CD4-positive, alpha-beta memory T cell (primary cell): Measurements from ENCODE around the gene C22orf23. TPM values are rescaled to one million over a fixed set of nuclear protein-coding genes. Genes with fewer than 3 reads are reported as not detected.

Experiments
- CTCF ChIA-PET: fragments of 350-600 bp; sonication (Branson Sonifier 250); formaldehyde crosslinking; loops from one replicate; lab custom pipeline; 2021; ENCODE audit warnings: inconsistent platforms; ENCODE audit not compliant: partially characterized antibody; lab: Charles Lee
- POLR2A ChIA-PET: fragments of 350-600 bp; sonication (Branson Sonifier 250); formaldehyde crosslinking; loops from one replicate; lab custom pipeline; 2021; ENCODE audit not compliant: partially characterized antibody; lab: Charles Lee
- DNase-seq, 5 donors: peaks; one replicate each; pipeline versions ENCODE4 v3.0.0 to v3.0.0-alpha.2; 2020 to 2022; ENCODE audit warnings: mixed read lengths in 1 of 5
- H3K27ac ChIP-seq: one replicate; pipeline ENCODE4 v1.7.0; 2013; ENCODE audit warnings: low read depth, low read length
- H3K27me3 ChIP-seq: 2 replicates; pipeline ENCODE4 v1.7.0; 2013; ENCODE audit warnings: mild to moderate bottlenecking, low read length, moderate library complexity; ENCODE audit not compliant: insufficient read depth
- H3K36me3 ChIP-seq: 2 replicates; pipeline ENCODE4 v1.7.0; 2013; ENCODE audit warnings: mild to moderate bottlenecking, low read length, moderate library complexity; ENCODE audit not compliant: insufficient read depth
- H3K4me1 ChIP-seq: 2 replicates; pipeline ENCODE4 v1.7.0; 2013; ENCODE audit warnings: mild to moderate bottlenecking, low read length, moderate library complexity; ENCODE audit not compliant: insufficient read depth
- H3K4me3 ChIP-seq, 2 donors: one replicate each; pipeline ENCODE4 v1.7.0; 2013; ENCODE audit warnings: low read length in 2 of 2, mild to moderate bottlenecking in 1 of 2
- H3K9me3 ChIP-seq, 2 donors: one replicate each; pipeline ENCODE4 v1.7.0; 2013; ENCODE audit warnings: low read length in 2 of 2, control low read depth in 1 of 2; ENCODE audit not compliant: control insufficient read depth in 1 of 2
- H3K27ac Mint-ChIP-seq, 7 donors: one replicate each; pipeline ENCODE4 v1.8.0; 2020 to 2021; ENCODE audit warnings: mixed read lengths in 7 of 7, mild to moderate bottlenecking in 6 of 7, inconsistent platforms in 3 of 7, moderate library complexity in 3 of 7
- H3K27me3 Mint-ChIP-seq, 2 donors: one replicate each; pipeline ENCODE4 v1.8.0; 2020 to 2021; ENCODE audit warnings: mixed read lengths in 2 of 2
- H3K36me3 Mint-ChIP-seq, 2 donors: one replicate each; pipeline ENCODE4 v1.8.0; 2020 to 2021; ENCODE audit warnings: mixed read lengths in 2 of 2, inconsistent platforms in 1 of 2, mild to moderate bottlenecking in 1 of 2
- H3K4me1 Mint-ChIP-seq, 4 donors: one replicate each; pipeline ENCODE4 v1.8.0; 2020 to 2021; ENCODE audit warnings: mixed read lengths in 4 of 4, mild to moderate bottlenecking in 1 of 4
- H3K4me3 Mint-ChIP-seq, 8 donors: one replicate each; pipeline ENCODE4 v1.8.0; 2020 to 2021; ENCODE audit warnings: mixed read lengths in 8 of 8, mild to moderate bottlenecking in 7 of 8, moderate library complexity in 6 of 8, inconsistent platforms in 3 of 8
- H3K9me3 Mint-ChIP-seq, 8 donors: one replicate each; pipeline ENCODE4 v1.8.0; 2020 to 2021; ENCODE audit warnings: mixed read lengths in 8 of 8, mild to moderate bottlenecking in 5 of 8, inconsistent platforms in 3 of 8, moderate library complexity in 1 of 8
- intact Hi-C: fragments of 100-400 bp; cut with micrococcal nuclease; formaldehyde crosslinking; loops from one replicate; pipeline ENCODE4 v1.15.1; 2023
- polyA plus RNA-seq, 2 donors: library from polyadenylated mRNA; unstranded; fragments of 300-500 nt; fragmentation: Illumina TruSeq; gene quantifications; one replicate each; pipeline ENCODE4 v1.2.3, GENCODE V29; 2021
- total RNA-seq, 2 experiments: library from RNA; stranded (reverse); gene quantifications; one replicate each; pipeline ENCODE4 v1.2.3, GENCODE V29; 2021

C22orf23 gene
- total and polyA plus RNA-seq, 4 experiments from 2014 or later: not detected

GRCh38 chr22:37909766-37910165 is 43.6 kb downstream of the C22orf23 start:
- Mint-ChIP-seq H3K4me3 (no peak overlapping the region), H3K36me3 (peaks cover 4 to 5% of the 10 kb centered on the region in 2 donors), H3K4me1 (peaks cover 18 to 60% (median 31%) of the 10 kb centered on the region in 4 donors), H3K27ac (peak overlapping the region in 3 of 7 donors; percentile 33 to 66 (median 48)), H3K27me3 (no peaks in the 10 kb centered on the region), H3K9me3 (no peaks in the 10 kb centered on the region)
- Histone ChIP-seq H3K4me3 (no peak overlapping the region), H3K4me1 (peaks cover 18% of the 10 kb centered on the region), H3K9me3 (no peaks in the 10 kb centered on the region), H3K27ac (no peak overlapping the region), H3K27me3 (no peaks in the 10 kb centered on the region), H3K36me3 (no peaks in the 10 kb centered on the region)
- no peak for DNase-seq
- ChIA-PET CTCF (interaction anchor here (1.0 kb wide), 1 partner anchor 13 kb away, joined by 3 read pairs; no protein-coding TSS in a partner anchor), POLR2A (interaction anchor here (2.7 kb wide), 1 partner anchor 13 kb away, joined by 12 read pairs; no protein-coding TSS in a partner anchor)
- intact Hi-C loops: loop anchor here (5.0 kb wide), 1 partner anchor 43 kb away; the partner anchor contains the start of genes C22orf23 and POLR2F

- peaks cover 18% of the 10 kb centered on the region for H3K4me1 ChIP-seq
- peak overlapping the region; percentile 58 for H3K27ac ChIP-seq
- intact Hi-C loops: loop anchor here (5.0 kb wide), 1 partner anchor 45 kb away; the partner anchor contains the start of genes C22orf23 and POLR2F
- no peak for DNase-seq
- H3K4me3 ChIP-seq: peak overlapping the region; percentile 3 to 58
- Mint-ChIP-seq H3K27me3 (no peaks in the 10 kb centered on the region), H3K36me3 (peaks cover 0 to 2% of the 10 kb centered on the region in 2 donors), H3K9me3 (no peaks in the 10 kb centered on the region), H3K4me3 (peak overlapping the region; percentile 77 to 88 (median 82)), H3K27ac (peak overlapping the region; percentile 53 to 93 (median 88)), H3K4me1 (peaks cover 18 to 60% (median 33%) of the 10 kb centered on the region in 4 donors)
- H3K36me3 ChIP-seq: no peaks in the 10 kb centered on the region
- ChIA-PET POLR2A (interaction anchor here (0.6 to 3.3 kb wide), 9 partner anchors 10 to 58 kb away, joined by 3 to 51 read pairs (median 6); partner anchors contain the start of genes C22orf23, EIF3L and POLR2F), CTCF (interaction anchor here (1.1 to 4.3 kb wide), 5 partner anchors 10 to 58 kb away, joined by 5 to 28 read pairs (median 10); no protein-coding TSS in a partner anchor)
- H3K27me3 ChIP-seq: no peaks in the 10 kb centered on the region
- H3K9me3 ChIP-seq: no peaks in the 10 kb centered on the region
Observed at GRCh38 chr22:37907036-37907954, 46.1 kb downstream of the C22orf23 start.

- H3K4me1 Mint-ChIP-seq: peaks cover 18 to 52% (median 33%) of the 10 kb centered on the region in 4 donors
Observed at GRCh38 chr22:37906364-37907008, 46.9 kb downstream of the C22orf23 start.

GRCh38 chr22:37905534-37906363 is 47.7 kb downstream of the C22orf23 start, which contains the start of gene MICALL1:
Gene MICALL1, plus strand, starts transcription at chr22:37906297. Its CDS starts 126 bp downstream, at chr22:37906423.
- intact Hi-C loops: loop anchor here (1.0 to 5.0 kb wide), 4 partner anchors 29 to 98 kb away; partner anchors contain the start of genes C22orf23, EIF3L, GCAT and POLR2F
- peak within 1 kb of the TSS; percentile 48 to 93 (median 88) for H3K27ac Mint-ChIP-seq
- H3K36me3 ChIP-seq: no peaks in the 10 kb centered on the region

More at GRCh38 chr22:37906364-37907008, 46.9 kb downstream of the C22orf23 start:
- no peaks in the 10 kb centered on the region for H3K36me3 Mint-ChIP-seq
- H3K9me3 Mint-ChIP-seq: no peaks in the 10 kb centered on the region
- intact Hi-C loops: loop anchor here (1.0 to 5.0 kb wide), 4 partner anchors 28 to 99 kb away; partner anchors contain the start of genes C22orf23, EIF3L, GCAT and POLR2F
- peak overlapping the region; percentile 58 for H3K27ac ChIP-seq
- H3K27ac Mint-ChIP-seq: peak overlapping the region; percentile 26 to 93 (median 88)
- H3K27me3 ChIP-seq: no peaks in the 10 kb centered on the region
- H3K4me3 ChIP-seq: peak overlapping the region; percentile 3 to 58
- H3K27me3 Mint-ChIP-seq: no peaks in the 10 kb centered on the region
- H3K9me3 ChIP-seq: no peaks in the 10 kb centered on the region
- peak overlapping the region; percentile 77 to 88 (median 82) for H3K4me3 Mint-ChIP-seq
- H3K36me3 ChIP-seq: no peaks in the 10 kb centered on the region
- CTCF ChIA-PET: interaction anchor here (0.8 to 4.3 kb wide), 7 partner anchors 8 to 59 kb away, joined by 4 to 28 read pairs (median 6); no protein-coding TSS in a partner anchor
- peaks cover 18% of the 10 kb centered on the region for H3K4me1 ChIP-seq
- peak in 4 of 5 donors; percentile 9 to 50 (median 24) for DNase-seq
- POLR2A ChIA-PET: interaction anchor here (0.8 to 3.3 kb wide), 18 partner anchors 8 to 99 kb away, joined by 3 to 51 read pairs (median 4); partner anchors contain the start of genes ANKRD54, C22orf23, EIF3L and GCAT

GRCh38 chr22:37904572-37905533 is 48.5 kb downstream of the C22orf23 start:
- no peaks in the 10 kb centered on the region for H3K9me3 Mint-ChIP-seq
- POLR2A ChIA-PET: interaction anchor here (0.6 to 3.3 kb wide), 11 partner anchors 8 to 1116 kb away, joined by 3 to 51 read pairs (median 6); partner anchors contain the start of genes ANKRD54, APOBEC3D, C22orf23 and EIF3L
- intact Hi-C loops: loop anchor here (5.0 kb wide), 1 partner anchor 47 kb away; the partner anchor contains the start of genes C22orf23 and POLR2F

More at GRCh38 chr22:37905534-37906363, 47.7 kb downstream of the C22orf23 start, which contains the start of gene MICALL1:
- H3K27me3 Mint-ChIP-seq: no peaks in the 10 kb centered on the region
- H3K4me3 Mint-ChIP-seq: peak within 1 kb of the TSS; percentile 77 to 88 (median 84)
- ChIA-PET POLR2A (interaction anchor here (0.6 to 3.3 kb wide), 21 partner anchors 9 to 1115 kb away, joined by 3 to 51 read pairs (median 4); partner anchors contain the start of genes ANKRD54, APOBEC3D, C22orf23 and EIF3L), CTCF (interaction anchor here (0.8 to 4.3 kb wide), 11 partner anchors 9 to 62 kb away, joined by 3 to 28 read pairs (median 5); partner anchors contain the start of gene ANKRD54)
- peaks cover 18 to 45% (median 28%) of the 10 kb centered on the region in 4 donors for H3K4me1 Mint-ChIP-seq
- peak within 1 kb of the TSS; percentile 3 to 58 for H3K4me3 ChIP-seq
- peak; percentile 56 to 74 (median 62) for DNase-seq
- H3K27me3 ChIP-seq: no peaks in the 10 kb centered on the region
- peak within 1 kb of the TSS; percentile 58 for H3K27ac ChIP-seq
- no peaks in the 10 kb centered on the region for H3K9me3 Mint-ChIP-seq
- no peaks in the 10 kb centered on the region for H3K9me3 ChIP-seq
- H3K36me3 Mint-ChIP-seq: no peaks in the 10 kb centered on the region
- H3K4me1 ChIP-seq: peaks cover 18% of the 10 kb centered on the region

More at GRCh38 chr22:37904572-37905533, 48.5 kb downstream of the C22orf23 start:
- H3K36me3 Mint-ChIP-seq: no peaks in the 10 kb centered on the region
- H3K27ac Mint-ChIP-seq: peak overlapping the region; percentile 41 to 86 (median 82)
- CTCF ChIA-PET: interaction anchor here (1.0 to 4.3 kb wide), 8 partner anchors 8 to 61 kb away, joined by 3 to 28 read pairs (median 6); partner anchors contain the start of gene ANKRD54
- peaks cover 15 to 36% (median 25%) of the 10 kb centered on the region in 4 donors for H3K4me1 Mint-ChIP-seq
- no peaks in the 10 kb centered on the region for H3K36me3 ChIP-seq
- no peaks in the 10 kb centered on the region for H3K27me3 Mint-ChIP-seq
- H3K27ac ChIP-seq: no peak overlapping the region
- no peaks in the 10 kb centered on the region for H3K27me3 ChIP-seq
- H3K9me3 ChIP-seq: no peaks in the 10 kb centered on the region
- H3K4me3 Mint-ChIP-seq: peak overlapping the region; percentile 76 to 84 (median 80)
- no peak for DNase-seq
- H3K4me1 ChIP-seq: peaks cover 18% of the 10 kb centered on the region
- no peak overlapping the region for H3K4me3 ChIP-seq
